K562 (cell line): ENCODE measurements around the gene NAT8L. TPM values are rescaled to one million over a fixed set of nuclear protein-coding genes. Genes with fewer than 3 reads are reported as not detected.

Experiments
- ATAC-seq: fragments of 200-7000 bp; cut with Tn5 transposase; 3 replicates; pipeline ENCODE4 v1.9.1; 2020; ENCODE audit warnings: moderate library complexity
- BruUV-seq: library from RNA; stranded (reverse); fragments of 400-500 nt; replicated peaks from 2 replicates; lab custom pipeline; 2021; lab: Mats Ljungman, UMichigan
- CTCF ChIA-PET: fragments of 300-600 bp; formaldehyde crosslinking; extraction: SDS; loops from one replicate; lab custom pipeline; 2021; ENCODE audit warnings: low intra/inter-chr PET ratio; lab: Yijun Ruan, JAX
- POLR2A ChIA-PET: fragments of 300-600, 350-650 bp; sonication (Branson Sonifier 250); formaldehyde crosslinking; extraction: SDS; loops from one replicate; lab custom pipeline; 2021; ENCODE audit warnings: antibody characterized with exemption, inconsistent platforms; lab: Yijun Ruan, JAX
- DNase-seq, 4 experiments: peaks; one replicate each; pipeline versions ENCODE4 v3.0.0 to v3.0.0-alpha.2; 2011 to 2018; ENCODE audit warnings: low spot score in 3 of 4, mixed read lengths in 3 of 4; ENCODE audit errors: extremely low read depth in 1 of 4
- FAIRE-seq: peaks from 2 replicates; lab custom pipeline; 2011; peaks lifted over from hg19 to GRCh38; lab: Jason Lieb, UNC
- H2AFZ ChIP-seq: 2 replicates; pipeline ENCODE4 v1.6.0; 2011; ENCODE audit warnings: low read depth, low read length, control low read depth, inconsistent platforms
- H3K27ac ChIP-seq: fragments of 200-600 bp; 3 replicates; pipeline ENCODE4 v1.8.0; 2011; ENCODE audit warnings: low read depth, mild to moderate bottlenecking, control low read depth, inconsistent platforms, low read length, moderate library complexity, mixed read lengths; ENCODE audit errors: extremely low read depth
- H3K27me3 ChIP-seq, 2 experiments: fragments of 300-600 bp in 1 of 2; 2 replicates in 1 of 2; 3 replicates in 1 of 2; pipeline versions ENCODE4 v1.6.0 to v1.8.0; 2011; ENCODE audit warnings: inconsistent platforms in 2 of 2, low read length in 2 of 2, mild to moderate bottlenecking in 1 of 2, mixed read lengths in 1 of 2, moderate library complexity in 1 of 2; ENCODE audit not compliant: control insufficient read depth in 2 of 2, insufficient read depth in 2 of 2
- H3K36me3 ChIP-seq: fragments of 300-600 bp; 3 replicates; pipeline ENCODE4 v1.8.0; 2011; ENCODE audit warnings: mild to moderate bottlenecking, low read length, inconsistent platforms; ENCODE audit not compliant: control insufficient read depth, insufficient read depth
- H3K4me1 ChIP-seq, 2 experiments: fragments of 200-600 bp in 1 of 2; replicated peaks in 1 of 2; 2 replicates in 1 of 2; 3 replicates in 1 of 2; pipeline versions ENCODE4 v1.5.1 to v1.8.0; 2011; ENCODE audit warnings: inconsistent platforms in 2 of 2, low read length in 2 of 2, mild to moderate bottlenecking in 1 of 2, mixed read lengths in 1 of 2, moderate library complexity in 1 of 2; ENCODE audit not compliant: control insufficient read depth in 2 of 2, insufficient read depth in 2 of 2
- H3K4me2 ChIP-seq: 2 replicates; pipeline ENCODE4 v1.6.1; 2011; ENCODE audit warnings: low read length, control low read depth, inconsistent platforms, mixed read lengths; ENCODE audit not compliant: insufficient read depth
- H3K4me3 ChIP-seq: fragments of 200-600 bp; sonication (generic), shearing (Covaris generic); 2 replicates; pipeline ENCODE4 v1.5.1; 2016; ENCODE audit warnings: control low read depth, inconsistent platforms
- H3K79me2 ChIP-seq: fragments of 200-600 bp; 3 replicates; pipeline ENCODE4 v1.8.0; 2011; ENCODE audit warnings: low read length, inconsistent platforms; ENCODE audit not compliant: control insufficient read depth, insufficient read depth
- H3K9ac ChIP-seq, 2 experiments: 2 replicates each; pipeline versions ENCODE4 v1.6.0 to v1.6.1; 2011; ENCODE audit warnings: low read depth in 2 of 2, low read length in 2 of 2, control low read depth in 1 of 2, inconsistent platforms in 1 of 2, mild to moderate bottlenecking in 1 of 2, mixed read lengths in 1 of 2; ENCODE audit not compliant: insufficient read depth in 1 of 2
- H3K9me1 ChIP-seq: one replicate; pipeline ENCODE4 v1.6.0; 2011; ENCODE audit warnings: inconsistent platforms, mild to moderate bottlenecking, low read length, moderate library complexity; ENCODE audit not compliant: control insufficient read depth, insufficient read depth
- H3K9me3 ChIP-seq: replicated peaks from 2 replicates; pipeline ENCODE4 v1.5.1; 2011; ENCODE audit warnings: low read depth, low read length, inconsistent platforms; ENCODE audit not compliant: control insufficient read depth, insufficient read depth
- H4K20me1 ChIP-seq: replicated peaks from 2 replicates; pipeline ENCODE4 v1.6.1; 2011; ENCODE audit warnings: low read length, inconsistent platforms, mixed read lengths; ENCODE audit not compliant: control insufficient read depth, insufficient read depth
- ARID1B ChIP-seq: fragments of 450-650 bp; IDR thresholded peaks from 2 replicates; pipeline ENCODE4 v1.6.1; 2016; ENCODE audit warnings: antibody characterized with exemption, mild to moderate bottlenecking, inconsistent platforms
- CBFA2T3 ChIP-seq: fragments of 450-650 bp; IDR thresholded peaks from 2 replicates; pipeline ENCODE4 v1.6.1; 2017
- TCF3 ChIP-seq: sonication (generic); formaldehyde crosslinking; IDR thresholded peaks from 2 replicates; pipeline ENCODE4 v1.4.0; 2020; ENCODE audit warnings: mild to moderate bottlenecking, missing genetic modification reagents
- ZNF695 ChIP-seq: fragments of 450-650 bp; formaldehyde crosslinking; IDR thresholded peaks from 2 replicates; pipeline ENCODE4 v1.4.0; 2020; ENCODE audit warnings: mild to moderate bottlenecking, moderate library complexity
- WGBS: fragments of 100-300 bp; shearing (Covaris generic); methylation state at CpG from one replicate; pipeline ENCODE4 v1.1.6; 2016; ENCODE audit warnings: low coverage, mixed read lengths; ENCODE audit not compliant: insufficient coverage; ENCODE audit errors: missing lambda C conversion rate; 5-methylcytosine and 5-hydroxymethylcytosine counted together
- in situ Hi-C: fragments of 300-500 bp; cut with MboI; formaldehyde crosslinking; loops from 4 replicates; pipeline ENCODE4 v1.15.0; 2018; ENCODE audit warnings: inconsistent platforms, mixed read lengths
- intact Hi-C: fragments of 100-400 bp; cut with micrococcal nuclease; formaldehyde crosslinking; loops from 2 replicates; pipeline ENCODE4 v1.14.2; 2022
- polyA plus RNA-seq, 8 experiments: library from polyadenylated mRNA; depleted of rRNA in 4 of 8; stranded (reverse) in 5 of 8; unstranded in 3 of 8; fragments of >200 nt; fragmentation: Nextera tagmentation in 2 of 8; fragmentation: Illumina TruSeq in 1 of 8; extraction: Ambion mirVana in 2 of 8; extraction: Trizol in 1 of 8; gene quantifications; 2 replicates each; pipeline versions ENCODE4 v1.2.1 to v1.2.3, GENCODE V29; 2011 to 2014; ENCODE audit warnings: inconsistent platforms in 1 of 8, missing spikeins in 1 of 8
- total RNA-seq, 7 experiments: library from RNA; depleted of rRNA in 6 of 7; stranded (reverse); fragments of >200 nt in 6 of 7; fragmentation: Illumina TruSeq in 2 of 7; extraction: Trizol in 2 of 7; gene quantifications; 2 replicates each; pipeline versions ENCODE4 v1.2.1 to v1.2.3, GENCODE V29; 2011 to 2021; ENCODE audit warnings: low replicate concordance in 1 of 7

NAT8L gene
- total and polyA plus RNA-seq, 9 of the 15 experiments (the other 6 are each of a cell fraction or from before 2014, with no cell fraction given), result 0.06 to 11.0 (median 1.5) TPM

GRCh38 chr4:2072971-2073807 is 14.1 kb downstream of the NAT8L start:
- Histone ChIP-seq H3K79me2 (no peaks in the 10 kb centered on the region), H3K27me3 (peaks cover 0 to 10% of the 10 kb centered on the region in 2 experiments; a peak in 3 of 5 replicates), H3K4me3 (no peak overlapping the region), H2AFZ (peak overlapping the region; percentile 70; the same call in 1 of the 2 replicates), H4K20me1 (no peaks in the 10 kb centered on the region), H3K4me2 (peak overlapping the region; percentile 29; the same call in 1 of the 2 replicates), H3K9ac (peak overlapping the region in 1 of 2 experiments; percentile 13; a peak in 2 of 4 replicates), H3K4me1 (peaks cover 3 to 70% of the 10 kb centered on the region in 2 experiments; a peak in 3 of 5 replicates), H3K36me3 (no peaks in the 10 kb centered on the region), H3K9me3 (no peaks in the 10 kb centered on the region), H3K27ac (no peak overlapping the region), H3K9me1 (no peaks in the 10 kb centered on the region)
- WGBS, result 33% methylated on average over 15 of the region's 20 CpGs
- intact Hi-C loops (no loop called here), in situ Hi-C loops (no loop called here)
- BruUV-seq, result no TSS peak
- ATAC-seq, result peak; percentile 61
- no peak for FAIRE-seq
- no peak for TF ChIP-seq ZNF695 (CRISPR knock-in tag)
- 0 out of 2 replicates have a peak, but pooled peaks have one; percentile 12 for TF ChIP-seq ARID1B
- TF ChIP-seq TCF3, result 0 out of 2 replicates have a peak, but pooled peaks have one; percentile 18
- peak; percentile 37 for TF ChIP-seq CBFA2T3
- DNase-seq, result peak in 2 of 4 experiments; percentile 26 to 42
- CTCF ChIA-PET, result no interaction called here
- POLR2A ChIA-PET, result interaction anchor here (0.6 to 1.2 kb wide), 3 partner anchors 13 to 1269 kb away, joined by 3 read pairs; no protein-coding TSS in a partner anchor
